Tibial nerve (tissue), 4 donors: ENCODE data around the gene CHKA. TPM values are rescaled to one million over a fixed set of nuclear protein-coding genes. Genes with fewer than 3 reads are reported as not detected.

Experiments
- DNase-seq, 2 donors: peaks; one replicate each; pipeline ENCODE4 v3.0.0-alpha.2; 2019; ENCODE audit warnings: low spot score in 2 of 2
- H3K27ac ChIP-seq, 4 donors: fragments of 200-600 bp; sonication (generic) in 3 of 4; one replicate each; pipeline ENCODE4 v1.5.1; 2017 to 2019; ENCODE audit warnings: mild to moderate bottlenecking in 1 of 4
- H3K27me3 ChIP-seq, 2 donors: fragments of 200-600 bp; sonication (generic) in 1 of 2; one replicate each; pipeline versions ENCODE4 v1.5.1 to v1.6.0; 2017 to 2019
- H3K36me3 ChIP-seq, 3 donors: fragments of 200-600 bp; sonication (generic); one replicate each; pipeline ENCODE4 v1.5.1; 2018 to 2019
- H3K4me1 ChIP-seq, 4 donors: fragments of 200-600 bp; sonication (generic) in 3 of 4; one replicate each; pipeline ENCODE4 v1.5.1; 2017 to 2019
- H3K4me3 ChIP-seq, 4 donors: fragments of 200-600 bp; sonication (generic) in 3 of 4; one replicate each; pipeline ENCODE4 v1.5.1; 2017 to 2019; ENCODE audit warnings: mild to moderate bottlenecking in 1 of 4, moderate library complexity in 1 of 4
- H3K9me3 ChIP-seq, 4 donors: fragments of 200-600 bp; sonication (generic) in 3 of 4; one replicate each; pipeline ENCODE4 v1.5.1; 2017 to 2019
- EP300 ChIP-seq, 2 donors: sonication (generic); formaldehyde crosslinking; IDR thresholded peaks; one replicate each; pipeline ENCODE4 v1.6.1; 2017; ENCODE audit warnings: antibody characterized with exemption in 2 of 2, mild to moderate bottlenecking in 1 of 2
- POLR2A ChIP-seq, 2 donors: fragments of 450-650 bp; IDR thresholded peaks; one replicate each; pipeline ENCODE4 v1.6.1; 2017; ENCODE audit warnings: antibody characterized with exemption in 2 of 2, mild to moderate bottlenecking in 2 of 2, moderate library complexity in 2 of 2
- WGBS, 2 donors: methylation state at CpG; one replicate each; pipeline ENCODE4 v1.1.5; 2018; 5-methylcytosine and 5-hydroxymethylcytosine counted together
- total RNA-seq, 4 donors: library from RNA; depleted of rRNA; stranded (reverse); fragments of >200 nt; gene quantifications; one replicate each; pipeline ENCODE4 v1.1.0, GENCODE V29; 2016
- TF ChIP-seq, protein P1 (sequence below), 5 experiments: fragments of 200-600 bp in 3 of 5; fragments of 450-650 bp in 2 of 5; sonication (generic) in 3 of 5; IDR thresholded peaks; one replicate each; pipeline ENCODE4 v1.5.1; 2016 to 2019; ENCODE audit warnings: antibody characterized with exemption in 5 of 5, mild to moderate bottlenecking in 3 of 5, moderate library complexity in 2 of 5

Gene CHKA
- total RNA-seq, 4 donors from 2014 or later, result 53.7 to 83.9 (median 78.0) TPM

DNA sequence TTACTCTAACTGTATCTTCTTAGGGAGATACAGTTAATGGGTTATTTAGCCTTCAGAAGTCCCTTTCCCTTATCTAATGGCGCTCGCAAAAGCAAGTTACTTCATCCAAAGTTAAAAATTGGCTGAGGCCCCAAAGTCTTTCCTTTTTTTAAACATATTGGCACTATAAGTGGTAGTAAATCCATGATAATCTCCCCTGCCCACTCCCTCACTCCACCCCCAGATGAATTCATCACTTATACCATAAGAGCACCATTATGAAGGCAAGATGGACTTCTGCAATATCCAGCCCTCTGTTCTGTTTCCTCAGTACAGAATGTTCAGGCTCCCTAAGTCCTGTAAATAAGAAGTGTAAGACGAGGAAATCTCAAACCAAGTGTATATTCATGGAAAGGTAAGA lies 37.7 kb downstream of the CHKA start:
- no peak for DNase-seq
- WGBS, 2 donors, result 90 to 94% methylated on average over 3 of the region's 3 CpGs

DNA sequence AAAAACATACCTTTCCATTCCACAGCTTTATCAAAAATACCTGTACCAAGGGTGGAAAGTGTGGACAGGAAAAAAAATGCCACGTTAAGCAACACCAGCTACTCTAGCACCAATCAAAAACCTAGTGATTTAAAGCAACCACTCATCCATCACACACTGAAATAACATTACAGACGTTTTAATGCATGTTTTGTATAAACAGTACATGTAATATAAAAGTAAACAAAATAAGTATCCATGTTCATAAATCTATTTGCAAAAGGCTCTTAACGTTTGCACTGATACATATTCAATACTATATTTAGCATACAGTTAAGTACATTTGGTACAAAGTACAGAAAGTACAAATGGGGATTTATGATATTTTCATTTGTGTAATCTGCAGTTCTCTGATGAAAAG lies 38.7 kb downstream of the CHKA start:
- no peak for DNase-seq
- WGBS, 2 donors, result 55 to 59% methylated on average over 3 of the region's 3 CpGs
- no peaks in the 10 kb centered on the region for H3K4me1 ChIP-seq

More for the DNA sequence above, 37.7 kb downstream of the CHKA start:
- no peaks in the 10 kb centered on the region for H3K4me1 ChIP-seq
- H3K36me3 ChIP-seq, result peaks cover 0 to 22% (median 0%) of the 10 kb centered on the region in 3 donors
- H3K27ac ChIP-seq, result no peak overlapping the region
- H3K27me3 ChIP-seq, result no peaks in the 10 kb centered on the region
- TF ChIP-seq, protein P1, sequence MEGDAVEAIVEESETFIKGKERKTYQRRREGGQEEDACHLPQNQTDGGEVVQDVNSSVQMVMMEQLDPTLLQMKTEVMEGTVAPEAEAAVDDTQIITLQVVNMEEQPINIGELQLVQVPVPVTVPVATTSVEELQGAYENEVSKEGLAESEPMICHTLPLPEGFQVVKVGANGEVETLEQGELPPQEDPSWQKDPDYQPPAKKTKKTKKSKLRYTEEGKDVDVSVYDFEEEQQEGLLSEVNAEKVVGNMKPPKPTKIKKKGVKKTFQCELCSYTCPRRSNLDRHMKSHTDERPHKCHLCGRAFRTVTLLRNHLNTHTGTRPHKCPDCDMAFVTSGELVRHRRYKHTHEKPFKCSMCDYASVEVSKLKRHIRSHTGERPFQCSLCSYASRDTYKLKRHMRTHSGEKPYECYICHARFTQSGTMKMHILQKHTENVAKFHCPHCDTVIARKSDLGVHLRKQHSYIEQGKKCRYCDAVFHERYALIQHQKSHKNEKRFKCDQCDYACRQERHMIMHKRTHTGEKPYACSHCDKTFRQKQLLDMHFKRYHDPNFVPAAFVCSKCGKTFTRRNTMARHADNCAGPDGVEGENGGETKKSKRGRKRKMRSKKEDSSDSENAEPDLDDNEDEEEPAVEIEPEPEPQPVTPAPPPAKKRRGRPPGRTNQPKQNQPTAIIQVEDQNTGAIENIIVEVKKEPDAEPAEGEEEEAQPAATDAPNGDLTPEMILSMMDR (IDR thresholded peaks at IDR 0.05), result no peak
- no peaks in the 10 kb centered on the region for H3K9me3 ChIP-seq
- no peak overlapping the region for H3K4me3 ChIP-seq

DNA sequence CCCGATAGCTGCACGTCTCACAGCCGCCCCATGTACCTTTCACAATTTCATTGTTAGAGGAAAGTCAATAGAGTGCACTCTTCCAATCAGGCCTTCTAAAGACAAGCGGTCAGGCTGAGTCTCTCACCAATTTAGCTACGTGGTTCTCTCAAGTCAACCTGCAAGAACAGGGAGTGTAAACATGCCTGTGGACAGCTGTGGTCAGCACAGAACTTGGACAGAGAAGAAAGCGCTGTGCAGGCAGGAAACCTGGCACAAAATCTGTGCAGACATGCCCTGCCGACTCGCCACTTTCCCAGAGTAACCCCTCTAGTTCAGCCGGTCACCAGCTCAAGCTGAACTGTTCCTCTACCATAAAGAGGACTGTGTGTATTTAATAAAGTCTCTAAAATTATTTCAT lies 39.5 kb downstream of the CHKA start:
- no peak for DNase-seq
- Histone ChIP-seq H3K27ac (no peak overlapping the region), H3K9me3 (no peaks in the 10 kb centered on the region), H3K27me3 (no peaks in the 10 kb centered on the region), H3K4me1 (no peaks in the 10 kb centered on the region), H3K4me3 (no peak overlapping the region), H3K36me3 (peaks cover 0 to 33% (median 0%) of the 10 kb centered on the region in 3 donors)
- WGBS, 2 donors, result 87 to 89% methylated on average over 9 of the region's 9 CpGs
- TF ChIP-seq, protein P1 (IDR thresholded peaks at IDR 0.05), result no peak
- TF ChIP-seq EP300 (IDR thresholded peaks at IDR 0.05), result no peak

More for the DNA sequence above, 38.7 kb downstream of the CHKA start:
- TF ChIP-seq, protein P1 (IDR thresholded peaks at IDR 0.05), result no peak
- TF ChIP-seq EP300 (IDR thresholded peaks at IDR 0.05) (no peak), POLR2A (IDR thresholded peaks at IDR 0.05) (no peak)
- no peaks in the 10 kb centered on the region for H3K27me3 ChIP-seq
- no peak overlapping the region for H3K4me3 ChIP-seq
- peaks cover 0 to 27% (median 0%) of the 10 kb centered on the region in 3 donors for H3K36me3 ChIP-seq
- H3K9me3 ChIP-seq, result no peaks in the 10 kb centered on the region
- no peak overlapping the region for H3K27ac ChIP-seq

DNA sequence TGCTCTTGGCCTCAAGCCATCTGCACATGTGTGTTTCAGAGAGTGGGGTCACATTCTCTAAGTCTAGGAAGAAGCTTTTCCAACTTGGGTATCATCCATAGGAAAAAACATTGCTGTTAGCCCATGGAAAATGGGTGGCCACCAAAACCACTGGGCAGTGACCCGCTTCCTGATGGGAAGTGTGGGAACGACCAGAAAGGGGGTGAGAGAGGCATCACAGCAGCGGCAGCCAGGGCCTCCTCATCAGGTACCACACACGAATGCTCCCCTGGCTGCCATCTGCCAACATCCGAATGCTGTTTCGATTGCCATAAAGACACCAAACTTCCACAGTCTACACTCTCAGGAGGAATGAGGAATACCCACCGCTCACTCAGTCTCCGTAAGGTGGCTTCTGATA lies 40.3 kb downstream of the CHKA start:
- Histone ChIP-seq H3K9me3 (no peaks in the 10 kb centered on the region), H3K4me3 (no peak overlapping the region), H3K36me3 (peaks cover 0 to 34% (median 0%) of the 10 kb centered on the region in 3 donors), H3K4me1 (no peaks in the 10 kb centered on the region), H3K27me3 (no peaks in the 10 kb centered on the region), H3K27ac (no peak overlapping the region)
- no peak for DNase-seq
- no peak for TF ChIP-seq POLR2A (IDR thresholded peaks at IDR 0.05)
- TF ChIP-seq EP300 (IDR thresholded peaks at IDR 0.05), result no peak
- TF ChIP-seq, protein P1 (IDR thresholded peaks at IDR 0.05), result no peak
- 95 to 97% methylated on average over 8 of the region's 8 CpGs for WGBS, 2 donors

DNA sequence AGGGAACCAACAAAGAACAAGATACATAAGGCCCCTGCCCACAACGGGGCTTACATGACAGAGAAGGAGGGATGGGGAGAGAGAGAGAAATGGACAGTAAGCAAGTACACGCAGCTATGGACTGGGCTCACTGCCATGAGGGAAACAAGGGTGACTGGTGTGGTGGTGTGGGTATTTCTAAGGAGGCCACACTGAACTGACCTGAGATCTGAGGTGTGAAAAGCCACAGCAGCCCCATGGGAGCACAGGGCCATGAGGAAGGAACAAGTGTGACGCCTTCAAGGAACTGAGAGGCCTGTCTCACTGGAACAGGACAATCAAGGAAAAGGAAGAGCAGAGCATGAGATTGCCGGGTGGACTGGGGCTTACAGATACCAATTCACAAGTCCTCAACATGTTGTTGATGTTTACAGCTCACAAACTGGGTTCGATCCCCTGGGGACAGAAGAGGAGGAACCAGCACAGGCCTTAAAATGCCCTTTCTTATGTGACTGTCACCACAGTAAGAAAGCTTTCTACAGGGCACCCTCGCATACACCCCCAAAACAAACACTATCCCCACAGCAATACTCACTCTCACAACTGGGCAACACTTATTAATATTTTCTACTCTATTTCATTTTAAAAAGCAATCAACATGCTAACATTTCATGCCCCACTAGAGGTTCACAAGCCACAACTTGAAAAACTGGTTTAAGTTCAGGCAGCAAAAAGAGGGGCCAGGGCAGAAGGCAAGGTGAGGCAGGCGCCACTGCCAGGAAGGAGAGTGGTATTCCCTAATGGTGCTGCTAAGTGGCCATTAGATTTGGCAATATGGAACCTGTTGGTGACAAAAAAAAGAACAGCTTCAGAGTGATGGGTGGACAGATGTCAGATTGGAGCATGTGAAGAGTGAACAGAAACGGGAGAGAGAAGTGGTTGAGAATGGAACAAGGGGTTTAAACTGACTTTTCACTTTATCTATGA lies 43.3 kb downstream of the CHKA start:
- WGBS, 2 donors, result 69 to 77% methylated on average over 8 of the region's 8 CpGs
- no peaks in the 10 kb centered on the region for H3K9me3 ChIP-seq
- no peak overlapping the region for H3K4me3 ChIP-seq
- H3K36me3 ChIP-seq, result peaks cover 0 to 55% (median 0%) of the 10 kb centered on the region in 3 donors
- no peak for DNase-seq
- H3K27ac ChIP-seq, result no peak overlapping the region
- TF ChIP-seq, protein P1 (IDR thresholded peaks at IDR 0.05), result no peak
- TF ChIP-seq POLR2A (IDR thresholded peaks at IDR 0.05) (no peak), EP300 (IDR thresholded peaks at IDR 0.05) (no peak)
- no peaks in the 10 kb centered on the region for H3K4me1 ChIP-seq
- H3K27me3 ChIP-seq, result no peaks in the 10 kb centered on the region
